Measurements from ENCODE around the gene ISCU.
A peak's percentile ranks its signal among the peaks of the same experiment; 100 is the strongest.

The ISCU gene

GRCh38 chr12:108563804-108564151 lies 1.4 kb downstream of the ISCU start:
- no peak for DNase-seq (ENCODE audit: low read depth)
- no peak for TF ChIP-seq CTCF (conservative IDR thresholded peaks at IDR 0.05; ENCODE audit: control insufficient read depth, insufficient read depth, low read depth, low read length)
- H3K4me3 ChIP-seq (ENCODE audit: control insufficient read depth, low read depth, low read length), result peak overlapping the region; percentile 92

GRCh38 chr12:108564724-108565123 lies 2.3 kb downstream of the ISCU start:
- DNase-seq (ENCODE audit: low read depth), result no peak
- TF ChIP-seq CTCF (conservative IDR thresholded peaks at IDR 0.05; ENCODE audit: control insufficient read depth, insufficient read depth, low read depth, low read length), result no peak
- H3K4me3 ChIP-seq (ENCODE audit: control insufficient read depth, low read depth, low read length), result no peak overlapping the region

DNA sequence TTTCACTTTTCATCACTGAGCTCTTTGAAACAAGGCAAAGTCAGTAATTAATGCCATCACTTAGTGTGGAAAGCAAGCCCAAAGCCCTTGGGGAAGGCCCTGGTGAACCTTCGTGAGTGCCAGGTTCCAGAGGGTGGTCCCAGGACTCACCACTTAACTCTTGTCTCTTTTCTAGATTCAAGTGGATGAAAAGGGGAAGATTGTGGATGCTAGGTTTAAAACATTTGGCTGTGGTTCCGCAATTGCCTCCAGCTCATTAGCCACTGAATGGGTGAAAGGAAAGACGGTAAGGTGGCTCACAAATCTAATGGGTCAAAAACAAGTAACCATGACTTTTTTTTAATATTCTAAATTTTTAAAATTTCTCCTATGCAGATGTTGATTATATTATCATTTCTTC lies 2.8 kb downstream of the ISCU start:
- H3K4me3 ChIP-seq (ENCODE audit: control insufficient read depth, low read depth, low read length), result no peak overlapping the region
- no peak for DNase-seq (ENCODE audit: low read depth)
- no peak for TF ChIP-seq CTCF (conservative IDR thresholded peaks at IDR 0.05; ENCODE audit: control insufficient read depth, insufficient read depth, low read depth, low read length)

DNA sequence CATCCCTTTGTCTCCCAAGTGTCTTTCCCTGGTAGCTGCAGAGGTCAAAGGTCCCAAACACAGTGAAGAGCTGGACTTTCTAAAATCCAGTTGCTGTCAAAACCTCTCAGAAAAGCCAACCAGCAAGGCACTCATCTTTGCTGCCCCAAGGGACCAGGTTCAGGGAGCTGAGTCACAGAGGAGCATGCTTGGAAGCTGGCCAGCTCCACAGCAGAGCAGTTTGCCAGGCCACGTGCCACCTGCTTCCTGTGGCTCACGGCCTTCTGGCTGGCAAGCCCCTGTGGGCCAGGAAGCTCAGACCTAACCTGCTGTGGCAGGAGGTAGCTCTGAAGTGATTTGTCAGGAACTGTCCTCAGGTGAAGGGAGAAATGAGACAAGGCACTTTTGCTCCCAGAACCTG lies 3.6 kb downstream of the ISCU start:
- peak; percentile 89 for DNase-seq (ENCODE audit: low read depth)
- H3K4me3 ChIP-seq (ENCODE audit: control insufficient read depth, low read depth, low read length), result no peak overlapping the region
- no peak for TF ChIP-seq CTCF (conservative IDR thresholded peaks at IDR 0.05; ENCODE audit: control insufficient read depth, insufficient read depth, low read depth, low read length)

DNA sequence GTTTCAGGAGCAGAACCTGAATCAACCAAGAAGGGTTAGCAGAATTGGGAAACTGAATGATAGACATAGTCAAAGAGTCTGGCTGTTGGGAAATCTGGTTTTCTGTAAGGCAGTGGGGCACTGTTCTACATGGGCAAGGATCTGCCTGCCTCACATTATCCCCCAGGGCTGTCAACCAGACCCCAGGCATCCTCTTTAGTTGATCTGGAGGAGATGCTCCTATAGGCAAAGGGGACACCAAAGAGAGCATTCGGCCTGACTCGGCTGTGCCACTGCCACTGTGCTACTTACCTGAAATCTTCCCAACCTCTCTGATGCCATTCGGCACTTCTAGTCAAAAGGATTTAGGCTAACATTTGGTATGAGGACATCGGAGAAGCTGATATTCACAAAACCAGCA lies 4.1 kb downstream of the ISCU start:
- no peak overlapping the region for H3K4me3 ChIP-seq (ENCODE audit: control insufficient read depth, low read depth, low read length)
- no peak for TF ChIP-seq CTCF (conservative IDR thresholded peaks at IDR 0.05; ENCODE audit: control insufficient read depth, insufficient read depth, low read depth, low read length)
- no peak for DNase-seq (ENCODE audit: low read depth)

DNA sequence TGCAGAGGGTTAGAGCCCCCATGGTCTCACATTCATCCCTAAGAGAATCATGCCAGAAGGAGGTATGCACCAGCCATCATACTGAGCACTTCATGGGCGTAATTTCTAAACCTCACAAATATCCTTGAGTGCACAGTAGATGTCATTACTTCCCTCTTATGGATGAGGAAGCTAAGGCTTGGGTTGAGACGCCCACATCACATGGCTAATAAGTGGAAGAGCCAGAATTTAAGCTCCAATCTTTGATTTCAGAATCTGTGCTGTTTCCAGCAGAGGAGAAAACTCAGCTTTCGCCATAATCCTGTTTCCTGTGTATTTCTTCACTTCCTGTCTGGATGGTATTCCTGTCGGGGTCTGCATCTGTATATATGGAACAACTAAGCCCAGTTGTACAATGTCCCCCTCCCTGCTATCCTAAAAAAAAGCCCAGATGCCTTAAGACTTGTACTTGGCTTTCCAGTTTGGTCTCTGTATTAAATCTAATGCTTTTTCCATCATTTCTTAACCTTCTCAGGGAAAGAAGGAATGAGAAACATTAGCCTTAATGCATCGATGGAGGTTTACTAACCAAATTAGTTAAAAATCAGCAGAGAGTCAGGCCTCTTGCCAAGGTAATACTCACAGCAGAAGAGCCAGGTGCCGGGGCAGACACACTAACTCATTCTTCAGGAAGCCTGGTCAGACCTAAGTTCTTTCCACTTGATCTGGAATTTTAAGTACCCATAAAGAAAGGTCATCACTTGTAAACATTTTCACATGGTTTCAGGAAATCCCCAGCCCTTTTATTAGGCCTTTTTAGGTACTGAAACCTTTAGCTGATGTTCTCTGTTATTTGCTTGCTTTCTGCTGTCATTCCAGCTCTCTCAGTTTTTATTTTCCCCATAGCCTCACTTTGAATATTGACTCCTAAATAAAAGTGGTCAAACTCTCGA lies 5.3 kb downstream of the ISCU start:
- DNase-seq (ENCODE audit: low read depth), result peak; percentile 14
- no peak for TF ChIP-seq CTCF (conservative IDR thresholded peaks at IDR 0.05; ENCODE audit: control insufficient read depth, insufficient read depth, low read depth, low read length)
- no peak overlapping the region for H3K4me3 ChIP-seq (ENCODE audit: control insufficient read depth, low read depth, low read length)

Data from fibroblast of mammary gland (primary cell).